HG02970 (cell line): Measurements from ENCODE around the gene BTBD2.

Experiments used
- ATAC-seq: cut with Tn5 transposase; IDR thresholded peaks from one replicate; pipeline ENCODE4 v1.9.1; 2021; ENCODE audit warnings: mild to moderate bottlenecking, moderate library complexity, moderate number of reproducible peaks; ENCODE audit not compliant: unreplicated experiment, low FRiP score

Gene BTBD2

DNA sequence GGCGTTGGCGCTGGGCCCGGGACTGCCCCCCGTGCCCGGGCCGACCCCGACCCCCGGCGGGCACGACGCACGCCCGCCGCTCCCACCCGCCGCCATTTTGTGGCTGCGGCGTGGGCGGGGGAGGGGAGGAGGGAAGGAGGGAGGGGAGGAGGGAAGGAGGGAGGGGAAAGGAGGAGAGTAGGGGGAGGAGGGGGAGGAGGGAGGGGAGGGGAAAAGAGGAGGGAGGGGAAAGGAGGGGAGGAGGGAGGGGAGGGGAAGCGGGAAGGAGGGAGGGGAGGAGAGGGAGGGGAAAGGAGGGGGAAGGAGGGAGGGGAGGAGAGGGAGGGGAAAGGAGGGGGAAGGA lies at the start of gene BTBD2:
Gene BTBD2, minus strand, starts transcription at position 107 of the 343 bp plus-strand sequence. Its CDS starts 11 bp downstream, at position 96.
- ATAC-seq = no peak

DNA sequence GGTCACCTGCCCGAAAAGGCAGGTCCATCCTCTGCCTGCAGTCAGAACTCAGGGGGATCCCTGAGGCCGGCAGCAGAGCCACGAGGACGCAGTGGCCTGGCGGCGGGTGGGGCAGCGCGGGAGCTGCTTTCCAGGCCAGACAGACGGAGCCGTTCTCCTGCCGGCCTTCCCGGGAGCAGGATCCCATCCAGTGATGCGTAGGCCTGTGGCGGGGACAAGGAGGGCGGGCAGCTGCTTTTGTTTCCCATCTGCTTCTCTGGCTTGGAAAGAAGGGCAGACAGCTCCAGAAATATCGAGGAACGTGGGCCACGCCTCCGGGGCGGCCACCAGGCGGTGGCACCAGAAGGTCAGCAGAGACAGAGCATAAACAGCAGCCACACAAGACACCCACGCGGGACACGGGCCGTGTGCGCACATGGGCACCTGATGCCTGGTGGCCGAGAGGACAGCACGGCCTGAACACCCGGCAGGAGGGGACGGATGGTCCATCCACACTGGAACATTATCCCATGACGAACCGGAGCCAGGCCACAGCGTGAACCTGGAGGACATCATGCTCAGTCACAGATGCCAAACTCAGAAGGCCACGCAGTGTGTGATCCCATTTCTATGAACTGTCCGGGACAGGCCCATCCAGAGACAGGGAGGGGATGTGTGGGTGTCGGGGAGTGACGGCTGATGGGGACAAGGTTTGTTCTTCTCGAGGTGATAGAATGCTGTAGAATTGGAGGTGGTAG lies 49.4 kb upstream of the BTBD2 start:
- no peak for ATAC-seq

DNA sequence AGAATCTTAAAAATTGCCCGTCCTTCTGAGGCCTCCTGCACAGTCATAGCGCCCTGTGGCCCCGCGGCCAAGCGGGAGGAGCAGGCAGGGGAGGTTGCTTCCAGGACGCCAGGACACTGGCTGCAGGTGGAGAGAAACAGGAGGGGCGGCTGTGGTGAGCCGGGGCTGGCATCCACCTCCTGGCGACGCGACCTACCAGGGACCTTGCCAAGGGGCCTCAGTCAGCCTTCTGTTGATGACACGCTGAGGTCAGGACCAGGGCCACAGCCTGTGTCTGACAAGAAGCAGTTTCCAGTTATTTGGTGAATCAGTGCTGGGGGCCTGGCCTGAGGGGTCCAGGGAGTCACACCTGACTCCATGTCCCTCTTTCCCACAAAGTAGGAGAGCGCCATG lies 48.9 kb upstream of the BTBD2 start:
- ATAC-seq = no peak

- no peak for ATAC-seq
These were observed 48.3 kb upstream of the BTBD2 start for GRCh38 chr19:2063824-2064223.

GRCh38 chr19:2062770-2063169 lies 47.3 kb upstream of the BTBD2 start:
- no peak for ATAC-seq

DNA sequence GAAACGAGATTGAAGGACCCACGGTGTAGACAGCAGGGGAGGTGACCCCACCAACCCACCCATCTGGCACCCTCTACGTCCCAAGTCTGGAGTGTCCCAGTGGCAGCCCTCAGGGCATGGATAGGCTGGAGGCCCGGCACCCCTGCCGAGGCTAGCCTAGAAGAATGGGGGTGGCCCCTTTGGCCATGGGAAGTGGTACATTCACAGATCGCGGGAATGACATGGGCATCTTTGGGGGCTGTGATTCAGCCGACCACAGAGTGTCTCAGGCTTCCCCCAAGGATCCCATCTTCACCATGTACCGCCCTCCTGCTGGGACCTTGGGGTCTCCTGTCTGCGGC lies 46.8 kb upstream of the BTBD2 start:
- no peak for ATAC-seq

DNA sequence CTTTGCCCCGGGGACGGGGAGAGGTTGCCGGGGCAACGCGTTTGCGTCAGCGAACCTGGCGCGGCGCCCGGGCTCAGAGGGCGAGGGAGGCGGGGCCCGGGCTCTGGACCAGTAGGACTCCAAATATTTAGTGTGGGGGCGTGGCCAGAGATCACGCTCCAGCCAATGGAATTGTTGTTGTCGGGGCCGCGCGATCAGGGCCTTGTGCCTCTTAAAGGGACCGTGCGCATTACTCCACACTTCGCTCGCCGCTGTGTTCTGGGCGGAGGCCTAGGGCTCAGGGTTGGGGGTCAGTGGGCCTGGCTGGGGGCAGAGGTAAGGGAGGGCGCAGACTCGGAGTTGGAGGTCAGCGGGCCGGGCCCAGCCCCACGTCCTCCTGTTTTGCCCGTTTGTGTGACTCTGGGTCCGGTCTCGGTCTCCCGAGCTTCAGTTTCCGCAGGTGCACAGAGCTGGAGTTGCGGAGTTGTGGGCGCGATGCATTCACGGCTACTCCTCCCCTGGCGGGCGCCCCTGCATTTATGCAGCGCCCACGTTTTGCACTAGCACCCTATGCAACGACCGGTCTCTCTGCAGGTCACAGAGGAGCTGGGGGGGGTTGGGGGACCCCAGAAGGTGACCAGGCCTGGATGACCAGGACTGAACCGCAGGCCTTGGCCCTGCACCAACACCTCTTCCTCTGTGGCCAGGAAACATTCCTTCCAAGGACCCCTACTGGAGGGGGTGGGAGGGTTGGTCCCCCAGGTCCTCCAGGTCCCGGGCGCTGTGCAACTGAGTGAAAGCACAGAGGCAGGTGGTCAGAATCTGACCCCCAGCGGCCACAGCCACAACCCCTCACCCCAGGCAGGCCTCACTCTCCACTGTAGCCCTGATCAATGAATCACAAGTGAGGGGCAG lies 46.2 kb upstream of the BTBD2 start:
- peak; percentile 82 for ATAC-seq

- peak; percentile 21 for ATAC-seq
These were observed 45.5 kb upstream of the BTBD2 start for GRCh38 chr19:2060884-2061494.

DNA sequence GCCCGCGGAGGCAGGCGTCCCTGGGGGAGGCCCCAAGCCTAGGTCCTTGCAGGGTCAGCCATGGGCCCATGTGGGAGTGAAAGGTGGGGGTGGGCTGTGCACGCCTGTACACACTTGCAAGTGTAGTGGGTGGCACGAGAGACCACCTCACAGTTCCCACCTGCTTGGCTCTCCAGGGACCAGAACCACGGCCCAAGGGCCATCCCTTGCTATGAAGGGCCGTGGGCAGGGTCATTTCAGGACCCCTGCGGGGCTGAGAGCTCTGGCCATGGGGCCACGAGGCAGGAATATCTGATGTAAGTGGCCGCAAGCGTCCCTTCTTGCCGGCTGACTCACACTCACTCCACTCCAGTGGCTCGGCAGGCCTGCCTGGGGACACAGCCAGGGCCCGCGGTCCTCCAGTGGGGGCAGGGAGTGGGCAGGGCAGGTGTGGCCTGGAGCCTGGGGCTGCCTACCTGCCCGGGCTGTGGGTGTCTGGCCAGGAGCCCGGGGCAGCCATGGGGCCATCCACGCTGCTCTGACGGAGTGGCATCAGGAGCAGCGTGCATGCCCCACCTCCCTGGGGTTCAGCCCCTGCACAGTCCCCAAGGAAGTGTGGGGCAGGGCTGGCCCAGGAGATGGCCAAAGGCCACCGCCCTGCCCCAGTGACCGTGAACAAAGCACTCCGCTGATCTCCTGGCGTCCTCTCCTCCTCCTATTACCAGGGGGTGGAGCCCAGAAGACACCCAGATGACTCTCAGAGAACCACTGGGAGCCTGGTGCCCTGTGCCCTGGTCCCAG lies 44.1 kb upstream of the BTBD2 start:
- ATAC-seq = no peak

DNA sequence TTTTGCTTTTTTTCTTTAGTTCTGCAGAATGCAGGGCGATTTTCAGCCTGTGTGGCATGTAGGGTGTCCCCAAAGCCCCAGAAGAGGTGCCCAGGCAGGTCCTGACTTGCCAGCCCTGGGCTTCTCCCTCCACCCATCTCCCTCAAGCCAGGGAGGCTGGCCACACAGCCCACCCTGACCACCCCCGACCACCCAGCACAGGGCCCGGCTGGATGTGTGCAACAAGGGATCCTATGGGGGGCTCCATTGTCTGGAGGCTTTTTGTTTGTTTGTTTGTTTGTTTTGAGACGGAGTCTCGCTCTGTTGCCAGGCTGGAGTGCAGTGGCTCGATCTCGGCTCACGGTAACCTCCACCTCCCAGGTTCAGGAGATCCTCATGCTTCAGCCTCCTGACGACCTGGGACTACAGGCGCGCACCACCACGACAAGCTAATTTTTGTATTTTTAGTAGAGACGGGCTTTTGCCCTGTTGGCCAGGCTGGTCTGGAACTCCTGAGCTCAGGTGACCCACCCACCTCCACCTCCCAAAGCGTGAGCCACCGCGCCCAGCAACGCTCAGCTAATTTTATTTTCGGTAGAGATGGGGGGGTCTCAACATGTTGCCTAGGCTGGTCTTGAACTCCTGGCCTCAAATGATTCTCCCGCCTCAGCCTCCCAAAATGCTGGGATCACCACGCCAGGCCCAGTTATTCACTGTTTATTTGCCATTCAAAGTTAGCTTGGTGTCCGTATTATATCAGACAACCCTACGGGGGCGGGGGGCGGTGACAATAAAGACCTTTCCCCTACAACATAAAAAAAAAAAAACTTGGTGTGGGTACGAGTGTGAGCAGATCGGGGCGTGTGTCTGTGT lies 43.3 kb upstream of the BTBD2 start:
- no peak for ATAC-seq

DNA sequence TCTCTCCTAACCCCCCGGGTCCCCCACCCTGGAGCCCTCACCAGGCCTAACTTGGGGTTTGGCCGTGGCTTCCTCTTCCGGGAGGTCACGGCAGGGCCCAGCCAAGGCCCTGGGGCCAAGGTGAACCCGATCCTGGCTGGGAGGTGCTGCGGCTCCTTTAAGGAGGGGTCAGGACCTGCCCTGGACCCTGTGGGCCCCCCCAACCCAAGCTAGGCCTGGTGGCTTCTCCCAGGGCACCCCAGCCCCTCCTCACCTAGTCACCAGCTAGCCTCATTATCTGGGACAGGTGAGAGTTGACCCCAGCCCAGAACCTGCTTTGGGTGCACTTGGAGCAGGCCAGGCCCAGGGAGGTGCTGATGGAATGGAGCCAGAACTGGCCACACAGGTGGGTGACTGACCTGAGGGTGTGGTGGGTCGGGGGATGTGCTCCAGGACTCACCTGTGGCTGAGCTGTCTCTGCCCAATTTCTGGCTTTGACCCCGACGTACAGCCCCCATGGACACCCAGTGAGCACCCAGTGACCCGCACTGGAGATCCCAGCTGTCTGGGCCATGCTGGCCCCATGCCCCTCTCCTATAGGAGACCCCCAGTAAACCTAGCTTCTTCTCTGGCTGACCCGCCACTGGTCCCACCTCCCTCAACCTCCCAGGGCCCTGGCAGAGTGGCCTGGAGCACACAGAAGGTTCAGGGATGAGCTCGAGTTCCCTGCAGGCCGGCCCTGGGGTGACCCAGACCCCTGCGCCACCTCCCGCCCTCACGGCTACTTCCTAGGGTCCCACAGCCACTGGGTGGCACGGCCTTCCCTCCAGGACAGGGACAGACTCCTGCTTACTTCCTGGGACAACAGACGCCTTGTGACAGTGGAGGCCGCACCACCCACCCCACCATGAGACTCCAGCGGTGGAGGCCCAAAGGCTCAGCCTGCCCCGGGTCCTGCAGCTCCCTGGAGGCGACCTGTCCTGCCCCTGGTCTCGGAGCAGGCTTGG lies 42.3 kb upstream of the BTBD2 start:
- no peak for ATAC-seq

DNA sequence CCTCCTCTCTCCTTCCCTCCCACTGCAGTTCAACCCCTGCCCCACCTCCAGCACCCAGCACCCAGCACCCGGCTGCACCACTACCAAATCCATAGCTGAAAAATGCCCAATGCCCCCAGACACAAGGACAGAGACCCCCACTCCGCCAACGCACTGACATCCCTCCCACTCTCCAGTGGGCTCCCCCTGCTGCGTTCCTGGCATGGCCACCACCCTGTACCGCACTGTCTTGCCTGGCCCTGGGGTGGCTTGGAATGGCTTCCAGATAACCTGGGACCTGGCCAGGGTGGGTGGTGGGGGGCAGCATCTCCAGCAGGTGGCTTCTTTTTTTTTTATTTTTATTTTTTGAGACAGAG lies 41.3 kb upstream of the BTBD2 start:
- no peak for ATAC-seq

- no peak for ATAC-seq
These were observed 40.7 kb upstream of the BTBD2 start for GRCh38 chr19:2055931-2056836.

GRCh38 chr19:2054763-2055162 lies 39.2 kb upstream of the BTBD2 start:
- no peak for ATAC-seq

DNA sequence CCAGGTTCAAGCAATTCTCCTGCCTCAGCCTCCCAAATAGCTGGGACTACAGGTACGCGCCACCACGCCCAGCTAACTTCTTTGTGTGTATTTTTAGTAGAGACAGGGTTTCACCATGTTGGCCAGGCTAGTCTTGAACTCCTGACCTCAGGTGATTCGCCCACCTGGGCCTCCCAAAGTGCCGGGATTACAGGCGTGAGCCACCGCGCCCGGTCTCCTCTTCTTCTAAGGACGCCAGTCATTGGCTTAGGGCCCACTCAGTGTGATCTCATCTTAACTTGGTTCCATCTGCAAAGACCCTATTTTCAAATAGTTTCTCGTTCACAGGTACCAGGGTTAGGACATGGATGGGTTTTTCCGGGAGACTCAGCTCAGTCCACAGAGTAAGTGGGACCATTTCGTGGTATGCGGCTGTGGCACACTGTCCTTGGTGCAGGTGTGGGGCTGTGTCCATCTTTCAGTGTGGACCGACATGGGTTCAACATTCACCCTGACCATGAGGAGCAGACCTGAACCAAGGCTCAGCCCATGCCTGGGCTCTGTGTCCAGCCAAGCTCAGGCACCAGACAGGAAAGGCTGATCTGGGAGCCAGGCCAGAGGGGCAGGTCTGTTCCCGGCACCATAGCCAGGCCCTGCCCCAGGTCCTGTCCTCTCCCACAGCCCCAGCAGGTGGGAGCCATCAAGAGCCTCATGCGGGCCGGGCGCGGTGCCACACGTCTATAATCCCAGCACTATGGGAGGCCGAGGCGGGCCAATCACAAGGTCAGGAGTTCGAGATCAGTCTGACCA lies 38.3 kb upstream of the BTBD2 start:
- ATAC-seq = no peak

DNA sequence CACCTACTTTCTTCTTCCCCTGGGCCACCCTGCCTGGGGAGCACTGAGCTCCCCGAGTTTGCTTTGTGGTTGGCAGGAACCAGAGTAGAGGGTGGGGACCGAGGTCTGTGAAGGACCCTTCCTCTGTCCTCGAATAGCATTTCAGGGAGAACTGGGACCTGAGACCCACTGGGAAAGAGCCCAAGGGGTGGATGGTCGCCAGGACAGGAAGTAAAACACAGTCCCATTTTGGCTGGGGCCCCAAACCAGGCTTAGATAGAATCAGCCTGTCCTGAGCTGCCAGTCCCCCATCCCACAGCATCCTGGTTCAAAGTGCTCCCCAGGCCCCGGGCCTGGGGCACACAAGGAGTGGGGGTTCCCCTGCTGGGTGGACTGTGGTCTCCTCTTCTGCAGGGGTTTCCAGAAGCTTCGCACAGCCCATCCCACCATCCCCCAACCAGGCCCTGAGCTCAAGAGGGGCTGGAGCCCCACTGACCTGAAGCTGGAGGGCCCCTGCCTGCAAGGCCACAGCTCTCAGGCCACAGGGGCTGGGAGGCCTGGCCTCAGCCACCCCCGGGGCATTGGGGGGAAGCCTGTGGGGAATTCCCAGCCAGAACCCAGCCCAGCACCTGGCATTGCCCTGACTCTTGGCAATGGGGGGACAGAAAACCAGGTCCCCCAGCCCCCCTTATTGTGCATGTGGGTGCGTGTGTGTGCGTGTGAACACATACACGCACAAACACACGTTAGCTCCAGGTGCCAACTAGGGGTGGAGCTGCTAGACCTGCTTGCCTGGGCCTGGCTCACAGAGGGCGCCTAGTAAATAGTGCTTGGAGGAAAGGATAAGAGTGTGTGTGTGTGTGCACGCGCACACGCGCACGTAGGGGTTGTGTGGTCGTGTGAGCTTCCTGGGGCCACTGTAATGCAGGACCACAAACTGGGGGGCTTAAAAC lies 36.5 kb upstream of the BTBD2 start:
- ATAC-seq = no peak
